Measurements from ENCODE around the gene ME1.
A peak's percentile ranks its signal among the peaks of the same experiment; 100 is the strongest.

Gene ME1

GRCh38 chr6:83220121-83220520, 210.7 kb downstream of the ME1 start:
- H3K9me3 ChIP-seq (ENCODE audit: control insufficient read depth, insufficient read depth, low read length), result no peaks in the 10 kb centered on the region
- no peaks in the 10 kb centered on the region for H3K4me1 ChIP-seq (ENCODE audit: control insufficient read depth, insufficient read depth, low read length)
- no peak overlapping the region for H3K27ac ChIP-seq (ENCODE audit: low read depth, low read length)
- H3K9ac ChIP-seq (ENCODE audit: low read depth, low read length), result no peak overlapping the region
- no peaks in the 10 kb centered on the region for H3K36me3 ChIP-seq (ENCODE audit: control insufficient read depth, insufficient read depth, low read length)
- H3K4me3 ChIP-seq (ENCODE audit: low read depth, low read length), result no peak overlapping the region
- H3K27me3 ChIP-seq (ENCODE audit: control insufficient read depth, insufficient read depth, low read length), result no peaks in the 10 kb centered on the region

GRCh38 chr6:83218646-83219045, 212.2 kb downstream of the ME1 start:
- H3K27me3 ChIP-seq (ENCODE audit: control insufficient read depth, insufficient read depth, low read length), result no peaks in the 10 kb centered on the region
- H3K36me3 ChIP-seq (ENCODE audit: control insufficient read depth, insufficient read depth, low read length), result no peaks in the 10 kb centered on the region
- H3K27ac ChIP-seq (ENCODE audit: low read depth, low read length), result no peak overlapping the region
- H3K4me1 ChIP-seq (ENCODE audit: control insufficient read depth, insufficient read depth, low read length), result no peaks in the 10 kb centered on the region
- no peak overlapping the region for H3K4me3 ChIP-seq (ENCODE audit: low read depth, low read length)
- no peak overlapping the region for H3K9ac ChIP-seq (ENCODE audit: low read depth, low read length)
- H3K9me3 ChIP-seq (ENCODE audit: control insufficient read depth, insufficient read depth, low read length), result no peaks in the 10 kb centered on the region

DNA sequence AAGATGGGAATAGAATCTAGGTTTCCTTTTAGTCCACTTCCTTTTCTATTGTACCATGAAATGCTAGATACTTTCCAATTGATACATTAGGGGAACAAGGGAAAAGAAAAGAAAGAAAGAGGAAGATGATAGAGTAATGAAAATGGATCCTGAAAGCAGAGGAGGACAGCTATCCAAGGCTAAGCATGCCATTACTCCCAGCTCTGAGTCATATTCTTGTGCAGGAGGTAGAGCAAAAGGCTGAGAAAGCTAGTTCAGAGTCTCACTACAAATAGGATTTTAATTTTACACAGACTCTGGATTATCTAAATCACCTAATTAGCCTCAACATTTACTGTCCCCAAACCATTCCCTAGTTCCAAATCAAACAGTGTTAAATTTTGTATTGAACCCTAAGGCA, 214.0 kb downstream of the ME1 start:
- Histone ChIP-seq H3K4me3 (ENCODE audit: low read depth, low read length) (no peak overlapping the region), H3K4me1 (ENCODE audit: control insufficient read depth, insufficient read depth, low read length) (no peaks in the 10 kb centered on the region), H3K36me3 (ENCODE audit: control insufficient read depth, insufficient read depth, low read length) (no peaks in the 10 kb centered on the region), H3K9me3 (ENCODE audit: control insufficient read depth, insufficient read depth, low read length) (no peaks in the 10 kb centered on the region), H3K27me3 (ENCODE audit: control insufficient read depth, insufficient read depth, low read length) (no peaks in the 10 kb centered on the region), H3K9ac (ENCODE audit: low read depth, low read length) (no peak overlapping the region), H3K27ac (ENCODE audit: low read depth, low read length) (no peak overlapping the region)

- Histone ChIP-seq H3K27ac (ENCODE audit: low read depth, low read length) (no peak overlapping the region), H3K4me3 (ENCODE audit: low read depth, low read length) (no peak overlapping the region), H3K9me3 (ENCODE audit: control insufficient read depth, insufficient read depth, low read length) (no peaks in the 10 kb centered on the region), H3K27me3 (ENCODE audit: control insufficient read depth, insufficient read depth, low read length) (no peaks in the 10 kb centered on the region), H3K4me1 (ENCODE audit: control insufficient read depth, insufficient read depth, low read length) (no peaks in the 10 kb centered on the region), H3K36me3 (ENCODE audit: control insufficient read depth, insufficient read depth, low read length) (no peaks in the 10 kb centered on the region), H3K9ac (ENCODE audit: low read depth, low read length) (no peak overlapping the region)
Measured at GRCh38 chr6:83215131-83216047, 215.5 kb downstream of the ME1 start.

DNA sequence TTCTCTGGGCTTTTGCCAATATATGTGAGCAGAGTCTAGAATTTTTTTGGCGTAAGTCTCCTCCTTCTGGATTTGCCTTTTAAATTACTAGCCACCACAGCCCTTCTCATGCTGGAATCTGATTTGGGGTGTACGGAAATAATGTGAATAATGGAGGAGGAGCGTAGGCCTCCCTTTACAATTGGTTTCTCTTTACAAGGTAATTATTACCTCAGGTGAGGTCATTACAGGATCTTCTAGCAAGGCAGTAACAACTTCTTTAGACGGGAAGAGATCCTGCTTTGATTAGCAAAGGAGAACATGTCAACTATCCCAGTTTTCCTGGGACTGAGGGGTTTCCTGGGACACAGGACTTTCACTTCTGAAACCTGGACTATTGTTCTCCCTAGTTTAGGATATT, 228.8 kb downstream of the ME1 start:
- H3K27ac ChIP-seq (ENCODE audit: low read depth, low read length), result no peak overlapping the region
- H3K4me1 ChIP-seq (ENCODE audit: control insufficient read depth, insufficient read depth, low read length), result no peaks in the 10 kb centered on the region

GRCh38 chr6:83199863-83200225, 231.0 kb downstream of the ME1 start:
- Histone ChIP-seq H3K9me3 (ENCODE audit: control insufficient read depth, insufficient read depth, low read length) (no peaks in the 10 kb centered on the region), H3K27ac (ENCODE audit: low read depth, low read length) (no peak overlapping the region), H3K36me3 (ENCODE audit: control insufficient read depth, insufficient read depth, low read length) (peaks cover 17% of the 10 kb centered on the region), H3K4me3 (ENCODE audit: low read depth, low read length) (no peak overlapping the region), H3K27me3 (ENCODE audit: control insufficient read depth, insufficient read depth, low read length) (no peaks in the 10 kb centered on the region), H3K4me1 (ENCODE audit: control insufficient read depth, insufficient read depth, low read length) (no peaks in the 10 kb centered on the region), H3K9ac (ENCODE audit: low read depth, low read length) (no peak overlapping the region)

More for the DNA sequence above, 228.8 kb downstream of the ME1 start:
- Histone ChIP-seq H3K9me3 (ENCODE audit: control insufficient read depth, insufficient read depth, low read length) (no peaks in the 10 kb centered on the region), H3K9ac (ENCODE audit: low read depth, low read length) (no peak overlapping the region), H3K36me3 (ENCODE audit: control insufficient read depth, insufficient read depth, low read length) (0 out of 2 replicates have a peak, but pooled peaks cover 2% of the 10 kb centered on the region), H3K4me3 (ENCODE audit: low read depth, low read length) (no peak overlapping the region), H3K27me3 (ENCODE audit: control insufficient read depth, insufficient read depth, low read length) (no peaks in the 10 kb centered on the region)

DNA sequence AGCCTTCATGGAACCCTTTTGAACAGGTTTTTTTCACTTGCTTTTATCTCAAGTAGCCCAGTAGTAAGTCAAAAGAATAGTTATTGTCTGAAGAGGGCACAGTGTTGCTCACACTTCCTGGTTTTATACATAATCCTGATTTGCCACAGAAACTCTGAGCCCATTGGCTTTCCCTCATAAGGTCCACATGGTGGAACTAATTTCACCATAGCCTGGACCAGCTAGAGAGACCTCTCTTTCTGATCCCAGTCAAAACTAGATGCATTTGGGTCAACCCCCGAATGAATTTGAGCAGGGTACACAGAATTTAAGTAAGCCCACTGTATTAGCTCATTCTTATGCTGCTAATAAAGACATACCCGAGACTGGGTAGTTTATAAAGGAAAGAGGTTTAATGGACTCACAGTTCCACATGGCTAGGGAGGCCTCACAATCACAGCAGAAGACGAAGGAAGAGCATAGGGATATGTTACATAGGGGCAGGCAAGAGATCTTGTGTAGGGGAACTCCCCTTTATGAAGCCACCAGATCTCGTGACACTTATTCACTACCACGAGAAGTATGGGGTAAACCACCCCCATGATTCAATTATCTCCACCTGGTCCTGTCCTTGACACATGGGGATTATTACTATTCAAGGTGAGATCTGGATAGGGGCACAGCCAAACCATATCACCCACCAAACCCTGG, 231.5 kb downstream of the ME1 start:
- H3K9ac ChIP-seq (ENCODE audit: low read depth, low read length), result no peak overlapping the region
- no peak overlapping the region for H3K27ac ChIP-seq (ENCODE audit: low read depth, low read length)
- H3K36me3 ChIP-seq (ENCODE audit: control insufficient read depth, insufficient read depth, low read length), result peaks cover 17% of the 10 kb centered on the region
- H3K4me3 ChIP-seq (ENCODE audit: low read depth, low read length), result no peak overlapping the region
- no peaks in the 10 kb centered on the region for H3K9me3 ChIP-seq (ENCODE audit: control insufficient read depth, insufficient read depth, low read length)
- no peaks in the 10 kb centered on the region for H3K27me3 ChIP-seq (ENCODE audit: control insufficient read depth, insufficient read depth, low read length)
- peaks cover 3% of the 10 kb centered on the region; the same call in 1 of the 2 replicates for H3K4me1 ChIP-seq (ENCODE audit: control insufficient read depth, insufficient read depth, low read length)

GRCh38 chr6:83198486-83199172, 232.2 kb downstream of the ME1 start:
- H3K36me3 ChIP-seq (ENCODE audit: control insufficient read depth, insufficient read depth, low read length), result peaks cover 17% of the 10 kb centered on the region
- peaks cover 5% of the 10 kb centered on the region; the same call in 1 of the 2 replicates for H3K4me1 ChIP-seq (ENCODE audit: control insufficient read depth, insufficient read depth, low read length)
- no peaks in the 10 kb centered on the region for H3K9me3 ChIP-seq (ENCODE audit: control insufficient read depth, insufficient read depth, low read length)
- H3K9ac ChIP-seq (ENCODE audit: low read depth, low read length), result no peak overlapping the region
- H3K27me3 ChIP-seq (ENCODE audit: control insufficient read depth, insufficient read depth, low read length), result no peaks in the 10 kb centered on the region
- H3K27ac ChIP-seq (ENCODE audit: low read depth, low read length), result no peak overlapping the region
- H3K4me3 ChIP-seq (ENCODE audit: low read depth, low read length), result no peak overlapping the region

DNA sequence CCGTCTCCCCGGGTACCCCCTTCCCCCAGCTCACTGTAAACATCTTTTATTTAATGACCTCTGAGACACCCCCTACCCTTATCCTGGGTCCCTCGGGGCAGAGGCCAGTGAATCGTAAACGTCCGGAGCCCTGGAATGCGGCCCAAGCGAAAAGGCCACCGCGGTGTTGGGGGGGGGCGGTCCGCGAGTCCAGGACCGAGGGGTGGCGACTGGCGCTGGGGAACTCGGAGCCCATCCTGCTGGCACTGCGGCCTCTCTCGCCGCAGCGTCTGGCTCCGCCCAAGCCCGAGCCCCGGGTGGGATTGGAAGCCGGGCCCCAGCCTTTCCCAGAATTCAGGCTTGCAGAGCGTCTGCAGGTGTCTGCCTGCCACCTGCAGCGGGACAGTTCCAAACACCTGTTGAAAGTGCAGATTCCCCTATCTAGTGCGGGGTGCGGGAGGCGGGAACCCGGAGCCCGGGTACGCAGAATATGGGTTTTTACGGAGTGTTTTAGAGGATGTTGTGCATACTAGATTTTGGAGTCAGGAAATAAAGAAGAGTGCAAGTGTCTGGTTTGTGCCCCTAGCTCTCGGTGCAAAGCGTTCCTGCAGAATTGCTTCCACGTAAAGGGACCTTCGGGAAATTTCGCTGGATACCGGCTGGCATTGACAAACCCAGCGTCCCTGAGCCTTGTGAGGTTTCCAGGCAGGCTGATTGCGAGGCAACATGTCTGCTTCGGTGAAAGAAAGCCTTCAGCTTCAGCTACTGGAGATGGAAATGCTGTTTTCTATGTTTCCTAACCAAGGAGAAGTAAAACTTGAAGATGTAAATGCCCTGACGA, 236.9 kb downstream of the ME1 start:
- Histone ChIP-seq H3K4me1 (ENCODE audit: control insufficient read depth, insufficient read depth, low read length) (peaks cover 5% of the 10 kb centered on the region; the same call in 1 of the 2 replicates), H3K36me3 (ENCODE audit: control insufficient read depth, insufficient read depth, low read length) (peaks cover 35% of the 10 kb centered on the region), H3K27me3 (ENCODE audit: control insufficient read depth, insufficient read depth, low read length) (no peaks in the 10 kb centered on the region), H3K9ac (ENCODE audit: low read depth, low read length) (peak overlapping the region; percentile 85), H3K4me3 (ENCODE audit: low read depth, low read length) (peak overlapping the region; percentile 95), H3K27ac (ENCODE audit: low read depth, low read length) (peak overlapping the region; percentile 83), H3K9me3 (ENCODE audit: control insufficient read depth, insufficient read depth, low read length) (no peaks in the 10 kb centered on the region)

Data from HUES48 (cell line).